ENCODE measurements around the gene RPL35. TPM values are rescaled to one million over a fixed set of nuclear protein-coding genes. Genes with fewer than 3 reads are reported as not detected.
A peak's percentile ranks its signal among the peaks of the same experiment; 100 is the strongest.

RPL35 gene
- total RNA-seq, 4 donors from 2014 or later: 1,231 to 2,313 (median 2,047) TPM

DNA sequence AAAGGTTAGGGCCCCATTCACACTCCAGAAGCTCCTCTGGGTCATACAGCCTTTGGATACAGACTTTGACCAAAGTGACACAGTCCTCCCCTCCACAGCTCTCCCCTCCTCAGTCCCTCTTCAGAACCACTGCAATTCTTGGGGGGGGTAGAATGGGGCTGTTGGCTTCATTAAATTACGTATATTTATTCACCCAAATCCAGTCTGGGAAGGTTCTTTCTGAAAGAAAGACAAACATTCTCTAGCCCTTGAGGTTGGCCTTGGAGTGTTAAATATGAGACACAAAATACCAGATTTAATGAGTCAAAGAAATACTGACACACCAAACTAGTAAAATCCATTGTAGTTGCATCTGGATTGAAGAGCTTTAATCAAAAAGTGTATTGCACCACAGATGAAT, 16.3 kb upstream of the RPL35 start:
- intact Hi-C loops (cut with DNase I): loop anchor here (10.0 kb wide), 1 partner anchor 267 kb away; the partner anchor contains the start of gene SCAI
- Histone ChIP-seq H3K9me3 (no peaks in the 10 kb centered on the region), H3K27me3 (no peaks in the 10 kb centered on the region), H3K27ac (no peak overlapping the region), H3K4me1 (peaks cover 1 to 7% of the 10 kb centered on the region in 2 donors), H3K36me3 (peaks cover 56 to 58% of the 10 kb centered on the region in 2 donors), H3K4me3 (replicated peaks in 1 of 3) (no peak overlapping the region)
- WGBS, 2 donors: 81 to 86% methylated on average over 1 of the region's 1 CpG
- DNase-seq: no peak
- no peak for TF ChIP-seq POLR2A (IDR thresholded peaks at IDR 0.05)
- TF ChIP-seq CTCF (IDR thresholded peaks at IDR 0.05): no peak

DNA sequence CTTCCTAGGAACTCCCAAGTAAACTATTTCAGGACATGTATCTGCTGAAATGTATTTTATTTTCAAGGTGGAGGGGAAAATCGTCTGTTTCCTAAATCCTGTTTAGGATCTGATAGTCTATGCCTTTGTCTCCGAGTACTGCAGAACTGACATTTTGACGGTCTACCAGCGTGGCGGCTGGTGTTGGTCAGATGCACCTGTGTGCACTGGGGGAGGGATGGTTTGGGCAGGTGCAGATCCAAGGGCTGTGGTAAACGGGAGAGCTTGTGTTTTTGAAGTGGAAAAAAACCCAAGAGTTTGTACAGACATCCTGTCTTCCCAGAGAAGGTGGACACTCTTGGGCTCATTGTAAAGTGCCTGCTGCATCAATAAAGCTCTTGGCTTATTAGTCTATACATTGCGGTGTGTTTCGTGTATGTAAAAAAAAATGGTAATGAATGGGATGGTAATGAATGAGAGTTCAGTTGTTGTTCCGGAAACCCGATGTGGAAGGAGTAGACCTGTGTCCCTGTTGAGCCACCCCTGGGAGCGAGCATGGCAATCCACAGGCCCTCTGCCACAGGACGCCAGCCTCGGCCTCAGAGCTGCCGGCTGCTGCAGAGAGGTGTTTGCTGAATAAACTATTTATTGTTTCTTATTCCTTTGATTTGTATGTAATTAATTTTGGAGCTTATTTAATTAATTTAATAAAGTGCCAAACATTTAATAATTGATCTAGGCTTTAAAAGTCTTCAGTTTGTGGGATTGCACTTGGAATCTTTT, 15.4 kb upstream of the RPL35 start:
- WGBS, 2 donors: 89 to 90% methylated on average over 14 of the region's 14 CpGs
- TF ChIP-seq POLR2A (IDR thresholded peaks at IDR 0.05): no peak
- no peak for TF ChIP-seq CTCF (IDR thresholded peaks at IDR 0.05)

DNA sequence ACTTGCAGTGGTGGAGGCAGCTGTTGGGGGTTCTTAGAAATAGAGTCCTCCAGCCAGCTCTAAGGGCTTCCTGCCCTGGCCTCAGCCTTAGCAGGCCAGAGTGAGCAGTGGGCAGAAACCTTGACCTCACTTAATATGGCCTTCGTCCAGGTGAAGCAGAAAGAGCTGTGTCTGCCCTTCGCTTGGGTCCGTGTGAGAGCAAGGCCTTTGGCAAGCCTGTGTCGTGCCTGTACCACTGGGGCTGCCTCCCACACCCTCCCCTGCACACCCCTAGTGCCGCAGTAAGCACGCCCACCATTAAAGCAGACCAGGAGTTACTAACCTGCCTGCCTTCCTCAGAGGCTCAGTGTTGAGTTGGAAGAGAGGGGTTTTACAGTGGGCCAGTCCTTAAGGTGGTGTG, 13.7 kb upstream of the RPL35 start:
- peaks cover 45 to 46% of the 10 kb centered on the region in 2 donors for H3K36me3 ChIP-seq
- WGBS, 2 donors: 98 to 100% methylated on average over 5 to 6 of the region's 6 CpGs
- H3K27ac ChIP-seq: no peak overlapping the region
- H3K4me3 ChIP-seq (replicated peaks in 1 of 3): no peak overlapping the region
- no peaks in the 10 kb centered on the region for H3K9me3 ChIP-seq
- no peaks in the 10 kb centered on the region for H3K27me3 ChIP-seq
- no peak for TF ChIP-seq CTCF (IDR thresholded peaks at IDR 0.05)
- no peak for TF ChIP-seq POLR2A (IDR thresholded peaks at IDR 0.05)
- intact Hi-C loops (cut with DNase I): loop anchor here (10.0 kb wide), 1 partner anchor 269 kb away; the partner anchor contains the start of gene SCAI
- DNase-seq: no peak
- peaks cover 16 to 29% of the 10 kb centered on the region in 2 donors for H3K4me1 ChIP-seq

More for the DNA sequence above, 15.4 kb upstream of the RPL35 start:
- intact Hi-C loops (cut with DNase I): loop anchor here (10.0 kb wide), 1 partner anchor 268 kb away; the partner anchor contains the start of gene SCAI
- Histone ChIP-seq H3K36me3 (peaks cover 54 to 55% of the 10 kb centered on the region in 2 donors), H3K4me3 (replicated peaks in 1 of 3) (no peak overlapping the region), H3K27me3 (no peaks in the 10 kb centered on the region), H3K9me3 (no peaks in the 10 kb centered on the region), H3K27ac (no peak overlapping the region), H3K4me1 (peaks cover 9 to 15% of the 10 kb centered on the region in 2 donors)
- DNase-seq: no peak

DNA sequence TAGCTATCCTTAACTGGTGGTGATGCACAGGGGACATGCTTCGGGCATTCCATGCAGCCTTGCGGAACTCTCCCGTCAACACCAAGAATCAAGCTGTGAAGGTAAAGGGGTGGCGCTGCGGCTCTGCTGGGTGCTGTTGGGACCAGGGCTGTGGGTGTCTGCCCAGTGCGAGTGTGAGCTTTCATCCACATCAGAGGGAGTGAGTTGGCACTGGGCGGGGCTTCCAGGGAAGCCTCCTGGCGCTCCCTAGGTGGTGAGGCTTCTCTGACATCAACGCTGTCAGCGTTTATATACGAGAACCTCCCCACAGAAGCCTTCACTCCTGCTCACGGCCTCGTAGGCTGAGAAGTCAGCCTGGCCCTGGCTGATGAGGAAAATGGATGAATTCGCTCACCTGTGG, 11.9 kb upstream of the RPL35 start:
- no peak for DNase-seq
- Histone ChIP-seq H3K9me3 (no peaks in the 10 kb centered on the region), H3K4me3 (replicated peaks in 1 of 3) (no peak overlapping the region), H3K27ac (peak overlapping the region in 1 of 3 donors; percentile 37), H3K4me1 (peaks cover 24 to 35% of the 10 kb centered on the region in 2 donors), H3K27me3 (no peaks in the 10 kb centered on the region), H3K36me3 (peaks cover 30 to 32% of the 10 kb centered on the region in 2 donors)
- WGBS, 2 donors: 88 to 91% methylated on average over 8 to 14 of the region's 14 CpGs
- no peak for TF ChIP-seq POLR2A (IDR thresholded peaks at IDR 0.05)
- no peak for TF ChIP-seq CTCF (IDR thresholded peaks at IDR 0.05)
- intact Hi-C loops (cut with DNase I): loop anchor here (10.0 kb wide), 1 partner anchor 271 kb away; the partner anchor contains the start of gene SCAI

- Histone ChIP-seq H3K36me3 (peaks cover 13 to 14% of the 10 kb centered on the region in 2 donors), H3K9me3 (no peaks in the 10 kb centered on the region), H3K27me3 (no peaks in the 10 kb centered on the region), H3K4me3 (replicated peaks in 1 of 3) (no peak overlapping the region), H3K27ac (peak overlapping the region in 1 of 3 donors; percentile 37), H3K4me1 (peaks cover 24 to 46% of the 10 kb centered on the region in 2 donors)
- TF ChIP-seq CTCF (IDR thresholded peaks at IDR 0.05) (no peak), POLR2A (IDR thresholded peaks at IDR 0.05) (no peak)
- WGBS, 2 donors: 81 to 85% methylated on average over 10 to 11 of the region's 11 CpGs
- DNase-seq: no peak
- intact Hi-C loops (cut with DNase I): loop anchor here (10.0 kb wide), 1 partner anchor 274 kb away; the partner anchor contains the start of gene SCAI
These were observed 9.4 kb upstream of the RPL35 start for GRCh38 chr9:124871156-124871561.
